Lung (tissue), 12 donors: ENCODE data around the gene PLXNA2. TPM values are rescaled to one million over a fixed set of nuclear protein-coding genes. Genes with fewer than 3 reads are reported as not detected.

Experiments
- ATAC-seq: fragments of 200-7000 bp; cut with Tn5 transposase; one replicate; pipeline ENCODE4 v1.9.1; 2020; ENCODE audit warnings: moderate number of reproducible peaks; ENCODE audit not compliant: insufficient read depth, low FRiP score
- DNase-seq, 3 donors: peaks; one replicate each; pipeline ENCODE4 v3.0.0-alpha.2; 2013 to 2017
- H3K27ac ChIP-seq, 2 donors: one replicate each; pipeline ENCODE4 v1.5.1; 2013; ENCODE audit warnings: mild to moderate bottlenecking in 2 of 2, moderate library complexity in 2 of 2, control low read depth in 1 of 2, inconsistent platforms in 1 of 2, low read depth in 1 of 2, low read length in 1 of 2
- H3K27me3 ChIP-seq, 3 donors: one replicate each; pipeline ENCODE4 v1.5.1; 2013; ENCODE audit warnings: low read length in 2 of 3; ENCODE audit not compliant: control insufficient read depth in 3 of 3, insufficient read depth in 3 of 3
- H3K36me3 ChIP-seq, 4 donors: one replicate each; pipeline ENCODE4 v1.5.1; 2013; ENCODE audit warnings: low read length in 4 of 4, mild to moderate bottlenecking in 1 of 4, moderate library complexity in 1 of 4; ENCODE audit not compliant: control insufficient read depth in 4 of 4, insufficient read depth in 4 of 4
- H3K4me1 ChIP-seq, 5 donors: one replicate each; pipeline ENCODE4 v1.5.1; 2013; ENCODE audit warnings: low read length in 5 of 5, mild to moderate bottlenecking in 2 of 5, moderate library complexity in 1 of 5; ENCODE audit not compliant: control insufficient read depth in 5 of 5, insufficient read depth in 5 of 5
- H3K4me3 ChIP-seq: one replicate; pipeline ENCODE4 v1.5.1; 2013; ENCODE audit warnings: mild to moderate bottlenecking, control low read depth, moderate library complexity
- H3K9ac ChIP-seq, 2 donors: one replicate each; pipeline ENCODE4 v1.5.1; 2013; ENCODE audit warnings: low read length in 2 of 2, control low read depth in 1 of 2; ENCODE audit not compliant: insufficient read depth in 1 of 2
- H3K9me3 ChIP-seq, 4 donors: one replicate each; pipeline ENCODE4 v1.5.1; 2013; ENCODE audit warnings: low read length in 3 of 4, mild to moderate bottlenecking in 1 of 4, moderate library complexity in 1 of 4; ENCODE audit not compliant: control insufficient read depth in 4 of 4, insufficient read depth in 3 of 4
- WGBS, 2 donors: extraction: QIAGEN DNeasy Blood & Tissue Kit; methylation state at CpG; one replicate each; pipeline ENCODE4 v1.1.7; 2013; 5-methylcytosine and 5-hydroxymethylcytosine counted together
- polyA plus RNA-seq, 2 donors: library from polyadenylated mRNA; stranded (reverse); fragments of 200-250 nt; gene quantifications; one replicate each; pipeline ENCODE4 v1.2.1, GENCODE V29; 2013
- total RNA-seq, 2 donors: library from RNA; depleted of rRNA in 1 of 2; stranded (reverse); fragments of >200 nt in 1 of 2; gene quantifications; one replicate each; pipeline ENCODE4 v1.2.1, GENCODE V29; 2014 to 2021
- TF ChIP-seq, protein P1 (sequence below): IDR thresholded peaks from 2 replicates; pipeline ENCODE4 v1.5.1; 2012; ENCODE audit warnings: mild to moderate bottlenecking; ENCODE audit errors: control extremely low read depth, extremely low read depth
- donor health status: control.
- donor health status: control.
- donor health status: Bipolar disorder and iron deficiency.
- donor health status: healthy.
- donor health status: DM: yes; HTN: yes; CAD: no.

Gene PLXNA2
- total and polyA plus RNA-seq, 4 donors: 13.2 to 118 (median 32.6) TPM

GRCh38 chr1:208003241-208003640, 240.9 kb downstream of the PLXNA2 start:
- Histone ChIP-seq H3K9me3 (no peaks in the 10 kb centered on the region), H3K36me3 (no peaks in the 10 kb centered on the region), H3K4me1 (no peaks in the 10 kb centered on the region), H3K27ac (no peak overlapping the region), H3K27me3 (no peaks in the 10 kb centered on the region), H3K4me3 (no peak overlapping the region), H3K9ac (no peak overlapping the region)
- ATAC-seq: no peak
- no peak for DNase-seq
- 91 to 94% methylated on average over 7 of the region's 7 CpGs for WGBS, 2 donors
- TF ChIP-seq, protein P1, sequence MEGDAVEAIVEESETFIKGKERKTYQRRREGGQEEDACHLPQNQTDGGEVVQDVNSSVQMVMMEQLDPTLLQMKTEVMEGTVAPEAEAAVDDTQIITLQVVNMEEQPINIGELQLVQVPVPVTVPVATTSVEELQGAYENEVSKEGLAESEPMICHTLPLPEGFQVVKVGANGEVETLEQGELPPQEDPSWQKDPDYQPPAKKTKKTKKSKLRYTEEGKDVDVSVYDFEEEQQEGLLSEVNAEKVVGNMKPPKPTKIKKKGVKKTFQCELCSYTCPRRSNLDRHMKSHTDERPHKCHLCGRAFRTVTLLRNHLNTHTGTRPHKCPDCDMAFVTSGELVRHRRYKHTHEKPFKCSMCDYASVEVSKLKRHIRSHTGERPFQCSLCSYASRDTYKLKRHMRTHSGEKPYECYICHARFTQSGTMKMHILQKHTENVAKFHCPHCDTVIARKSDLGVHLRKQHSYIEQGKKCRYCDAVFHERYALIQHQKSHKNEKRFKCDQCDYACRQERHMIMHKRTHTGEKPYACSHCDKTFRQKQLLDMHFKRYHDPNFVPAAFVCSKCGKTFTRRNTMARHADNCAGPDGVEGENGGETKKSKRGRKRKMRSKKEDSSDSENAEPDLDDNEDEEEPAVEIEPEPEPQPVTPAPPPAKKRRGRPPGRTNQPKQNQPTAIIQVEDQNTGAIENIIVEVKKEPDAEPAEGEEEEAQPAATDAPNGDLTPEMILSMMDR: no peak

DNA sequence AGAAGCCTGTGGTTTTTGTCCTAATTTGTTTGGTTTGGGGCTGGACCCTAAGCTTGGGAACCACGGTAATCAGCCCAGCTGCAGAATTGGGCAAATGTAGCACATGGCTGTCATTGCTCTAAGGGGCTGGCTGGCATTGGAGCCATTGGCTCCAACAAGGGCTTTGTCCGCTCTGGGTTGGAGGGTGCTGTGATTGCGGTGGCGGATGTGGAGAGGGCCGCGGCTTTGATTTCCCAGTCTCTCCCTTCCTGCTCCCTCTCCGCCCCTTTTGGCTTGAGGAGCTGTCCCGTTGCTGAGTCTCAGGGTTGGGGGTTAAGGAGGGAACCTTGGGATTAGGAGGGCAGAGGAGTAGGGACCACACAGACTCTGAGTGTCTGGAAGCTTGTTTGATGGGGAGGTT, 241.5 kb downstream of the PLXNA2 start:
- Histone ChIP-seq H3K27me3 (no peaks in the 10 kb centered on the region), H3K36me3 (no peaks in the 10 kb centered on the region), H3K4me3 (no peak overlapping the region), H3K4me1 (no peaks in the 10 kb centered on the region), H3K9me3 (no peaks in the 10 kb centered on the region), H3K9ac (no peak overlapping the region), H3K27ac (no peak overlapping the region)
- 82 to 89% methylated on average over 8 of the region's 8 CpGs for WGBS, 2 donors
- no peak for DNase-seq
- ATAC-seq: no peak
- TF ChIP-seq, protein P1: no peak

DNA sequence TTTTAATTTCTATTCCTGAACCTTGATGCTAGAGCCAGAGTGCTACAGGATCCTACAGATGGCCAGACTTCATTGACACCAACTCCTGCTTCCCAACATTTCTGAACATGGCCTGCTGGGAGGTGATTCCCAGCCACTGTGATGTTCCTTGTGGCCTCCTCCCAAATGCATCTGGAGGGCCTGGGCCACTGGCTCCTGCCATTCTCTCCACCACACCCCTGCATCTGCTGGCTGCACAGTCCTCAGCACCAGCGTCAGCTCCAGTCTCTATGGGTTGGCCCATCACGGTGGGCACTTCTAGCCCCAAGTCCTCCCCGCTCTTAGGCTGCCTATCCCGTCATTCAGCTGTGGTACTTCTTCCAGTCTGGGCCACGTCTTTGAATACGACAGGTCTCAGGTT, 242.1 kb downstream of the PLXNA2 start:
- 97 to 99% methylated on average over 6 of the region's 6 CpGs for WGBS, 2 donors
- TF ChIP-seq, protein P1: no peak
- Histone ChIP-seq H3K9ac (no peak overlapping the region), H3K27ac (no peak overlapping the region), H3K4me3 (no peak overlapping the region), H3K9me3 (no peaks in the 10 kb centered on the region), H3K4me1 (no peaks in the 10 kb centered on the region), H3K36me3 (no peaks in the 10 kb centered on the region), H3K27me3 (no peaks in the 10 kb centered on the region)
- ATAC-seq (no peak), DNase-seq (no peak)

GRCh38 chr1:208000504-208000903, 243.7 kb downstream of the PLXNA2 start:
- H3K9me3 ChIP-seq: no peaks in the 10 kb centered on the region
- H3K27me3 ChIP-seq: no peaks in the 10 kb centered on the region
- H3K4me3 ChIP-seq: no peak overlapping the region
- no peaks in the 10 kb centered on the region for H3K4me1 ChIP-seq
- no peak overlapping the region for H3K27ac ChIP-seq
- H3K36me3 ChIP-seq: no peaks in the 10 kb centered on the region
- ATAC-seq (no peak), DNase-seq (no peak)
- WGBS, 2 donors: 70 to 79% methylated on average over 4 of the region's 4 CpGs
- no peak overlapping the region for H3K9ac ChIP-seq
- TF ChIP-seq, protein P1: no peak
